CD4-positive, alpha-beta T cell treated with Interleukin-17A for 4 hours (primary cell): ENCODE measurements around the gene TCF12.

Source experiments
- DNase-seq: peaks from one replicate; pipeline ENCODE4 v3.0.0-alpha.2; 2020; ENCODE audit warnings: mixed read lengths

The TCF12 gene

GRCh38 chr15:57324944-57325679, 406.7 kb downstream of the TCF12 start:
- no peak for DNase-seq

- no peak for DNase-seq
These were observed 407.8 kb downstream of the TCF12 start for GRCh38 chr15:57326196-57326595.

GRCh38 chr15:57327985-57328471, 409.6 kb downstream of the TCF12 start:
- no peak for DNase-seq

- DNase-seq = no peak
These were observed 410.0 kb downstream of the TCF12 start for GRCh38 chr15:57328479-57328878.

GRCh38 chr15:57328897-57329296, 410.5 kb downstream of the TCF12 start:
- no peak for DNase-seq

- no peak for DNase-seq
These were observed 411.3 kb downstream of the TCF12 start for GRCh38 chr15:57329582-57330367.

GRCh38 chr15:57330619-57331340, 412.3 kb downstream of the TCF12 start:
- DNase-seq = no peak

GRCh38 chr15:57332326-57332725, 413.9 kb downstream of the TCF12 start:
- no peak for DNase-seq

GRCh38 chr15:57333487-57333886, 415.0 kb downstream of the TCF12 start:
- no peak for DNase-seq

- DNase-seq = no peak
These were observed 415.8 kb downstream of the TCF12 start for GRCh38 chr15:57334257-57334656.

GRCh38 chr15:57335293-57335715, 416.9 kb downstream of the TCF12 start:
- no peak for DNase-seq

- no peak for DNase-seq
These were observed 417.3 kb downstream of the TCF12 start for GRCh38 chr15:57335719-57336118.

- DNase-seq = no peak
These were observed 419.5 kb downstream of the TCF12 start for GRCh38 chr15:57337868-57338411.

GRCh38 chr15:57339321-57339720, 420.9 kb downstream of the TCF12 start:
- DNase-seq = no peak
